ENCODE measurements around the gene IL4I1.

The IL4I1 gene

GRCh38 chr19:49913720-49914119 is 17.0 kb upstream of the IL4I1 start:
- no peak for TF ChIP-seq CTCF (IDR thresholded peaks at IDR 0.05)
- no peak for TF ChIP-seq ZFX (IDR thresholded peaks at IDR 0.05; ENCODE audit: borderline replicate concordance)
- H3K27ac ChIP-seq, result no peak overlapping the region

GRCh38 chr19:49912965-49913685 is 16.4 kb upstream of the IL4I1 start:
- no peak for TF ChIP-seq ZFX (IDR thresholded peaks at IDR 0.05; ENCODE audit: borderline replicate concordance)
- no peak for TF ChIP-seq CTCF (IDR thresholded peaks at IDR 0.05)
- H3K27ac ChIP-seq, result no peak overlapping the region

- no peak overlapping the region for H3K27ac ChIP-seq
- TF ChIP-seq CTCF (IDR thresholded peaks at IDR 0.05) (no peak), ZFX (IDR thresholded peaks at IDR 0.05; ENCODE audit: borderline replicate concordance) (no peak)
These were observed 14.9 kb upstream of the IL4I1 start for GRCh38 chr19:49911381-49912145.

- H3K27ac ChIP-seq, result no peak overlapping the region
- no peak for TF ChIP-seq ZFX (IDR thresholded peaks at IDR 0.05; ENCODE audit: borderline replicate concordance)
- no peak for TF ChIP-seq CTCF (IDR thresholded peaks at IDR 0.05)
These were observed 13.5 kb upstream of the IL4I1 start for GRCh38 chr19:49910179-49910578.

- no peak overlapping the region for H3K27ac ChIP-seq
- TF ChIP-seq CTCF (IDR thresholded peaks at IDR 0.05) (no peak), ZFX (IDR thresholded peaks at IDR 0.05; ENCODE audit: borderline replicate concordance) (no peak)
These were observed 12.1 kb upstream of the IL4I1 start for GRCh38 chr19:49908480-49909420.

GRCh38 chr19:49907745-49908446 is 11.2 kb upstream of the IL4I1 start:
- TF ChIP-seq CTCF (IDR thresholded peaks at IDR 0.05) (no peak), ZFX (IDR thresholded peaks at IDR 0.05; ENCODE audit: borderline replicate concordance) (no peak)
- no peak overlapping the region for H3K27ac ChIP-seq

All from 22Rv1 (cell line).